HG02798 (cell line): Measurements from ENCODE around the gene PRTFDC1.
"Not testable (repeated sequence)": the region's sequence is repeated elsewhere in the genome, so short reads cannot be mapped to it uniquely, and the experiment has no call there.

Experiments
- ATAC-seq: cut with Tn5 transposase; IDR thresholded peaks from one replicate; pipeline ENCODE4 v1.9.1; 2021; ENCODE audit warnings: mild to moderate bottlenecking; ENCODE audit not compliant: unreplicated experiment, poor library complexity

The PRTFDC1 gene

GRCh38 chr10:24850727-24851296 lies 101.6 kb downstream of the PRTFDC1 start:
- ATAC-seq = no peak

GRCh38 chr10:24849501-24850299 lies 102.7 kb downstream of the PRTFDC1 start:
- ATAC-seq = no peak

- no peak for ATAC-seq
Observed at GRCh38 chr10:24849051-24849450, 103.4 kb downstream of the PRTFDC1 start.

- no peak for ATAC-seq
Observed at GRCh38 chr10:24848195-24848594, 104.2 kb downstream of the PRTFDC1 start.

GRCh38 chr10:24847112-24848070 lies 105.0 kb downstream of the PRTFDC1 start:
- ATAC-seq = no peak

DNA sequence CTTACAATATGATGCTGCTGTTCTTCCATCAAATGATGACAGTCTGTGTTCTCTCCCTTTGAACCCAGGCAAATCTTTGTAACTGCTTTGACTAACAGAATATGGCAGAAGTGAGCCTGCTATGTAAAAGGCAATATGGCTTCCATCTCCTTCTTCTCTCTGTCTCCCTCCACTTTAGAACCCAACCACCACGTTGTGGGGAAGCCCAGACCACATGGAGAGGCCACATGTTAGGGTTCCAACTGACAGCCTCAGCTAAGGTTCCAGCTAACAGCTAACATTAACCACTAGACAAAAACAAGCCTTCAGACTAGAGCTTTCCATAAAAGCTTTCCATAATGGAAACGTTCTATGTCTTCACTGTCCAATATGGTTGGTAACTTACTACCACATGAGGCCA lies 107.7 kb downstream of the PRTFDC1 start:
- no peak for ATAC-seq

GRCh38 chr10:24843256-24843655 lies 109.2 kb downstream of the PRTFDC1 start:
- no peak for ATAC-seq

- no peak for ATAC-seq
Observed at GRCh38 chr10:24842856-24843255, 109.5 kb downstream of the PRTFDC1 start.

- no peak for ATAC-seq
Observed at GRCh38 chr10:24841530-24841929, 110.9 kb downstream of the PRTFDC1 start.

- no peak for ATAC-seq
Observed at GRCh38 chr10:24840784-24841183, 111.6 kb downstream of the PRTFDC1 start.

DNA sequence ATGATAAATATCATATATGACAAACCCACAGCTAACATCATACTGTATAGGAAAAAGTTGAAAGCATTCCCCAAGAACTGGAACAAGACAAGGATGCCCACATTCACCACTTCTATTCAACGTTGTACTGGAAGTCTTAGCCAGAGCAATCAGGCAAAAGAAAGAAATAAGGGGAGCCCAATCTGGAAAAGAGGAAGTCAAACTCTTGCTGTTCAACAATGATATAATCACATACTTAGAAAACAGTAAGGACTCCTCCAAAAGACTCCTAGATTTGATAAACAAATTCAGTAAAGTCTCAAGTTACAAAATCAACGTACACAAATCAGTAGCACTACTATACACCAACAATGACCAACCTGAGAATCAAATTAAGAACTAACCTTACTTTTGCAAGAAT lies 114.6 kb downstream of the PRTFDC1 start:
- ATAC-seq = not testable (repeated sequence)

DNA sequence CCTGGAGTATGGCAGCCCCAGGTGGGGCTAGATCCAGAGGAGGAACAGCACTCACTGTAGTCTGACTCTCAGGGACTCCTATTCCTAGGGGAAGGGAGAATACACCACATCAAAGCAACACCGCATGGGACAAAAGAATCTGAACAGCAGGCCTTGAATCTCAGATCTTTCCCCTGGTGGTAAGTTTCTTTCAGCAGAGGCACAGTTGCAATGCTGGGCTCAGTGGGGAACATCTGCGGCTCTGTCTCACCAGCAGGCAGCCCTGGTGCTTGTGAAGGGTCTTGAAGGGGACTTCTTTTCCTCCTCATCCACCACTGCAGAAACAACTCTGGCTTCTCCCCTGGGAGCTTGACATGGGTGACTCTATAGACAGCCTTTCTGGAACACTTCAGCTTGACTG lies 117.5 kb downstream of the PRTFDC1 start:
- ATAC-seq = no peak

- no peak for ATAC-seq
Observed at GRCh38 chr10:24826009-24826408, 126.4 kb downstream of the PRTFDC1 start.

- no peak for ATAC-seq
Observed at GRCh38 chr10:24825551-24825950, 126.9 kb downstream of the PRTFDC1 start.

DNA sequence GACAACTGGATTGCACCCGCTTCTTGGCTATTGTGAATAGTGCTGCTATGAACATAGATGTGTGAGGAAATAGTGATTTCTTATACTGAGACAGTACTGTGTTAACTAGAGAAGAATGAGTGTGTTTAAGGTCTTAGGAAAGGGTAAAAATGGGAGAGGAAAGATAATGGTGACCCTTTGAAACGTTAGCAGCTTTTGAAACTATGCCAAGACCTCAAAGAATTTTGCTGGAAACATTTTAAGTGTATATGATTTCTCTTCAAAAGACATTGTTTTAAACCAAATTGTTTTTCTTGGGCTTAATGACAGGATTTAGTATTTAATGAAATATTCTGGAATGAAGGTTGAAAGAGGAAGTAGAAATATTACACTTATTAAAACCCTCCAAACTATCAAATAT lies 127.9 kb downstream of the PRTFDC1 start:
- ATAC-seq = no peak

GRCh38 chr10:24824124-24824523 lies 128.3 kb downstream of the PRTFDC1 start:
- no peak for ATAC-seq

GRCh38 chr10:24822590-24822989 lies 129.8 kb downstream of the PRTFDC1 start:
- peak; percentile 89 for ATAC-seq

GRCh38 chr10:24821986-24822385 lies 130.4 kb downstream of the PRTFDC1 start:
- no peak for ATAC-seq

- no peak for ATAC-seq
Observed at GRCh38 chr10:24816868-24817396, 135.5 kb downstream of the PRTFDC1 start.

DNA sequence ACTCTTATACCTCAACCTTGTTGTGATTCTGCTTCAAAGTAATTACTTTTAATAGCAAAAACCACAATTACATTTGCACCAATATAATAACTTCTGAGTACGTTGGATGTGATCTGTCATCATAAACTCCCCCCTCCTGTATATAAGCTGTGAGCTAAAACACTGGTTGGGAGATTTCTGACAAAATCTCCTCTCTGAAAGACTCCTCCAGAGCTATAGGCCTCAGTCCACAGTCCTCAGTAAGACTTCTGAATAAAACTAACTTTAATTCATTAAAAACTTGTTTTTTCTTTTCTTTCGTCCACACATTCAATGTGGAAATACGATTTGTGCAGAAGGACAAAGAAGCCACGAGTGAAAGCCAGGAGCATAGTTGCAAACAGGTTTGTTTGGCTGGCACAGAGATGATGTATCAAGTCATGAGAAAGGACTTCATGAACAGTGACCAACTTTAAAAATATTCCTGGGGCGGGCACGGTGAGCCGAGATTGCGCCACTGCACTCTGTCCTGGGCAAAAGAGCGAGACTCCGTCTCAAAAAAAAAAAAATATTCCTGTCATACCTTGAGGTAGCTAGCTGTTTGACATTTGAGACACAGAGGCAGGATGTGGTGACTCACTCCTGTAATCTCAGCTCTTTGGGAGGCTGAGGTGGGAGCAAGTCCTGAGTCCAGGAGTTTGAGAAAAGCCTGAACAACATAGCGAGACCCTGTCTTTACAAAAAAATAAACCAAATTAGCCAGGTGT lies 137.7 kb downstream of the PRTFDC1 start:
- ATAC-seq = no peak
